Measurements from ENCODE around the gene ALPI.
"Not testable (repeated sequence)": the region's sequence is repeated elsewhere in the genome, so short reads cannot be mapped to it uniquely, and the experiment has no call there.

Gene ALPI

DNA sequence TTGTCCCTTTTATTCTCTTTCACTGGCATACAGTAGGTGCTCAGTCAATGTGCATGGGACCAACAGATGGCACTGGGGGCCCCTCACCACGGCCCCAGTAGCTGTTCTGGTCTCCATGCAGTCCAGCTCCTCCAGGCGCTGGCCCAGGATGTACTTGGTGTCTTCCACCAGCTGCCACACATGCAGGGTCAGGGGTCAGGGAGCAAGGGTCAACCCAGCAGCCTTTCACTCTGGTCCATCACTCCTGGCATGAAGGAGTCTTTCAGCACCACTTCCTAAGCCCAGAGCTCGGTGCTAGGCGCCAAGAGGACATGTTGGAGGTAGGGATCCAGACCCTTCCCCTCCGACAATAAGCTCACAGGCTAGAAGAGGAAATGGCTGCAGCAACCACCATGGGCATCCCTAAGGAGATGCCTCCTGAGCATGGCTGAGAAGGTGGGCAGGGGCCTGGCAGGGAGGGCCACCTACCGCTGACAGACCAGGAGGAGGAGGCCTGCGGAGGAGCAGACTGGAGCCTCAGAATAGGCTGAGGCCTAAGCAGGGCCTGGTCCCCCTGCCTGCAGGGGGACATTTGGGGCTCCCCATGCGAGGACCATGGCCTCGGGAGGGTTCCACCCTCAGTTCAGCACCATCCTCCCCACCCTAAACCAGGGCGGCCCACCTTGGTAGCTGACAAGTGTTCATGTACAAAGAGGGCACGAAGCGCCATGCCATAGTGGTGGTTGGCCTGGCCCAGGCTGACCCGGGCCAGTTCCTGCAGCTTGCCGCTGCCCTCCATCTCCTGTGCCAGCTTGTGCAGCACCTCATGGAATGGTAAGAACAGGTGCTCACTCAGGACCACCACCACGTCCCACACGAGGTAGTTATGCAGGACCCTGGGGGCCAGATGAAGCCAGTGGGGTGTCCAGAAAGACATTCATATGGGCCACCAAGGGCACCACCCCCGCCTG lies 39.2 kb upstream of the ALPI start:
- H3K36me3 Mint-ChIP-seq (ENCODE audit: insufficient read depth), result peaks cover 6% of the 10 kb centered on the region
- H3K4me3 Mint-ChIP-seq, result no peak overlapping the region
- peaks cover 65% of the 10 kb centered on the region for H3K27me3 Mint-ChIP-seq
- ATAC-seq (replicated peaks; ENCODE audit: extremely low read depth, poor library complexity, severe bottlenecking), result no peak
- no peaks in the 10 kb centered on the region for H3K9me3 Mint-ChIP-seq
- peaks cover 16% of the 10 kb centered on the region for H3K4me1 Mint-ChIP-seq
- H3K27ac Mint-ChIP-seq (ENCODE audit: low read depth), result no peak overlapping the region
- DNase-seq (ENCODE audit: low spot score in 2 of 2), result no peak

DNA sequence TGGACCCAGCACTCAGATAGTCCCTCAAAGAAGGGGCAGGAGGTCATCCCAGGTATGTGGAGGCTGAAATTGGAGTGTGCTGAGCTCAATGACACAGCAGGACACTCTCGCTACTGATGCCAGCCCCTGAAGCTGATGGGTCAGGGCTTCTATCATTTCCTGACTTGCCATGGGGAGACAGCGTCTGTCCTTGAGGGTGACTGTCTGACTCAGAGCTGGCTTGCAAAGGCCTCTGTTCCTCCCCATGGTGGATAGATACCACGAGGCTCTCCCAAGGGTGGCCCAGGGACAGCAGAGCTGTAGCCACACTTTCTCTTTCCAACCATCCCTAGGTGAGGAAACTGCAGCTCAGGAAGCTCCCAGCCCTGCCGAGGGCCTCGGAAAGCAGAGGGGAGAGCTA lies 38.5 kb upstream of the ALPI start:
- H3K36me3 Mint-ChIP-seq (ENCODE audit: insufficient read depth), result peaks cover 6% of the 10 kb centered on the region
- H3K9me3 Mint-ChIP-seq, result no peaks in the 10 kb centered on the region
- ATAC-seq (replicated peaks; ENCODE audit: extremely low read depth, poor library complexity, severe bottlenecking), result no peak
- no peak overlapping the region for H3K4me3 Mint-ChIP-seq
- H3K27me3 Mint-ChIP-seq, result peaks cover 71% of the 10 kb centered on the region
- peaks cover 17% of the 10 kb centered on the region for H3K4me1 Mint-ChIP-seq
- no peak for DNase-seq (ENCODE audit: low spot score in 2 of 2)
- H3K27ac Mint-ChIP-seq (ENCODE audit: low read depth), result no peak overlapping the region

DNA sequence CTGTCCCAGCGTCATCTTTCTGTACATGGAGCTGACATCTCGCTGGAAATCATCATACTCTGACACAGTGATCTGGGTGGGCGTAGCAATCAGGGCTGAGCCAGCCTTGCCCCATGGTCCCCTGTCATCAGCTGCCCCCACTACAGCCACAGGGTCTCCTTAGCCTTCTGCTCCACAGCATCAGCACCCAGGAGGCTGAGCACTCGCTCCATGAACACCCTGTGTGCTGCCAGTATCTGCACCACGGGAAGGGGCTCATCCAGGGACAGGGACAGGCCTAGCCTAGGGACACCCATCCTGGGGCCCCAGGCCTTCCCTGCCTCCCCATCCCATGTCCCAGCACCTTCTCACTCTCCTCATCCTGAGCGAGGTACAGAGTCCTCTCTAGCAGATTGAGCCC lies 37.9 kb upstream of the ALPI start:
- no peak for ATAC-seq (replicated peaks; ENCODE audit: extremely low read depth, poor library complexity, severe bottlenecking)
- H3K4me1 Mint-ChIP-seq, result peaks cover 12% of the 10 kb centered on the region
- DNase-seq (ENCODE audit: low spot score in 2 of 2), result no peak
- no peaks in the 10 kb centered on the region for H3K9me3 Mint-ChIP-seq
- H3K27ac Mint-ChIP-seq (ENCODE audit: low read depth), result no peak overlapping the region
- H3K4me3 Mint-ChIP-seq, result no peak overlapping the region
- H3K36me3 Mint-ChIP-seq (ENCODE audit: insufficient read depth), result peaks cover 6% of the 10 kb centered on the region
- peaks cover 71% of the 10 kb centered on the region for H3K27me3 Mint-ChIP-seq

DNA sequence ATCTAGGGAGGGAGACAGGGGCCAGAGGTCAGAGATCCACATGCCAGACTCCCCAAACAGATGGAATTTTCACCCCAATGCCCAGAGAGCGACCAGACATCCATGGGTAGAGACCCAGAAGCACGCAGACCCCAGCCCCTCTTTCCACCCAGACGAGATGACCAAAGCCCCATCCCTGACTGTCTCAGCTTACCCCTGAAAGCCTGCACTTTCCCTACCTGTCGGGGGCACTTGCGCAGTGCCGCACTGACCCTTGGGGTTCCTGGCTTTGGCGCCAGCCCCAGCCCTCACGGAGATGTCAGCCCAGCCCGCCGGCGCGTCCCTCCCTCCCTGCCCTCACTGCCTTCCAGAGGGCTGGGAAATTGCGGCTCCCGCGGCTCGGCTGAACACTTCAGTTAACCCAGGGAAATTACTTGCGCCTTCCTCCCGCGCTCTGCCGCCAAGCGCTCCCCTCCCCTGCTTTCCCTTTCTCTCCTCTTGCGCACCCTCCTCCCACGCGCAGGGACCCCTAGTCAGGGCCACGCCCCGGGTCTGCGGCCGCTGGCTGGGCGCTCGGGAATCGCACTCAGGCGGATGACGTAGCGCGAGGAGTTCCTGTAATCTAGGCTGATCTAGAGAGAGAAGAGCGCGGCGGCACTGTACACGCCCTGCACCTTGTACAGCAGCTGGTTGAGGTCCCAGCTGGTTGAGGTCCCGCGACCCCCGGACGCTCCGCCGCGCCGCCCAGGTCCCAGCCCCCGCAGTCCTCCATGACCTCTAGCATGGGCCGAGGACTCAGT lies 37.3 kb upstream of the ALPI start:
- ATAC-seq (replicated peaks; ENCODE audit: extremely low read depth, poor library complexity, severe bottlenecking) (no peak), DNase-seq (ENCODE audit: low spot score in 2 of 2) (no peak)
- Mint-ChIP-seq H3K4me3 (peak overlapping the region; percentile 6), H3K36me3 (ENCODE audit: insufficient read depth) (peaks cover 6% of the 10 kb centered on the region), H3K27ac (ENCODE audit: low read depth) (no peak overlapping the region), H3K9me3 (no peaks in the 10 kb centered on the region), H3K4me1 (peaks cover 12% of the 10 kb centered on the region), H3K27me3 (peaks cover 71% of the 10 kb centered on the region)

DNA sequence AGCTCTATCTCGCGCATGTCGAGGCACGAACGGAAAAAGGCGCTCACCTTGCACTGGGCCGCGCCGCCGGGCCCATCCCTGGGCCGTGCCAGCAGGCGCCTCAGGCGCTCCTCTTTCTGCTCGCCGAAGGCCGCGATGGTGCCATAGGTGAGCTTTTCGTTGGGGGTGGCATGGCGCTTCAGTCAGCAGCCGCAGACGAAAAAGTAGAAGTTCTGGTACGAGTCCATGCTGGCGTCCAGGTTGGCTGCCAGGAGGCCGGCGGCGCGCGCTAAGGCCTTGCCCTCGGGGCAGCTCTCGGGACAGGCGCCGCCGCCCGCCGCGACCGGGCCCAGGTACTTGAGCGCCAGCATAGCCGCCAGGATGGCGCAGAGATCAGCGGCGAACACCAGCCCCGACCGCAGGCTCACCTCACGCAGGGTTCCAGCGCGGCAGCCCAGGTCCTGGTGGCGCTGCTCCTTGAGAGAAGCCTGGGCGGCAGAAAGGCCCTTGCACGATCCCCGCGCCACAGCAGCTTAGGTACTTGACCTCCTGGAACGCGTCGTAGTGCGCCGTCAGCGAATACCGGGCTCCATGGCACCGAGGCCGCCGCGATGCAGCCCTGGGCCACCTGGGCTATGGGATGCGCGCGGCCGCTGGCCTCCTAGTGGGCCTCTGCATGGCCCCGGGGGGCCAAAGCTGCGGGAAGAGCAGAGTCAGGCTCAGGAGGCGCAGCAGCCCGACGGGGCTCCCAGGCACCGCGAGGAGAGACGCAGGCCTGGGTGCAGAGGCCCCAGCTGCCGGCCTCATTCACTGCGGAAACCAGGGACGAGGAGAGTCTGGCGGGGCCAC lies 36.5 kb upstream of the ALPI start:
- no peak overlapping the region for H3K27ac Mint-ChIP-seq (ENCODE audit: low read depth)
- peaks cover 12% of the 10 kb centered on the region for H3K4me1 Mint-ChIP-seq
- no peaks in the 10 kb centered on the region for H3K9me3 Mint-ChIP-seq
- no peak for DNase-seq (ENCODE audit: low spot score in 2 of 2)
- H3K4me3 Mint-ChIP-seq, result peak overlapping the region; percentile 6
- ATAC-seq (replicated peaks; ENCODE audit: extremely low read depth, poor library complexity, severe bottlenecking), result no peak
- H3K27me3 Mint-ChIP-seq, result peaks cover 69% of the 10 kb centered on the region
- peaks cover 6% of the 10 kb centered on the region for H3K36me3 Mint-ChIP-seq (ENCODE audit: insufficient read depth)

DNA sequence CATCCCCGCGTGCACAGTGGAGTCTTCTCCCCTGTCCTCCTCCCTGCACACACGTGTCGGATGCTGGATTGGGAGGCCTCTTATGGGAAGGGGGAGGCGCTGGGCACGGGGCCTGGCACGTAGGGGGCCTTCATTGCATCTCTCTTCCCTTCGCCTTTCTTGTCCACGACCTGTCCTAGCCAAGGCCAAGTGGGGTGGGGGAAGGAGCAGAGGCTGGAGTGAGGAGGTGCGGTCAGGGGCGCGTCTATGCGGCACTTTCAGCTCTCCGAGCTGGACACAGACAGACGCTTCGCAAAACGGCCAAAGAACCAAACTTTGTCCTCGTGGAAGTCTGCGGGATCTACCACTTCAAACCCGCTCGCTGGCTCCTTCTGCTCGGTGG lies 35.9 kb upstream of the ALPI start:
- ATAC-seq (replicated peaks; ENCODE audit: extremely low read depth, poor library complexity, severe bottlenecking), result no peak
- DNase-seq (ENCODE audit: low spot score in 2 of 2), result no peak
- H3K27me3 Mint-ChIP-seq, result peaks cover 64% of the 10 kb centered on the region
- H3K4me1 Mint-ChIP-seq, result peaks cover 12% of the 10 kb centered on the region
- peaks cover 6% of the 10 kb centered on the region for H3K36me3 Mint-ChIP-seq (ENCODE audit: insufficient read depth)
- no peak overlapping the region for H3K27ac Mint-ChIP-seq (ENCODE audit: low read depth)
- H3K4me3 Mint-ChIP-seq, result no peak overlapping the region
- H3K9me3 Mint-ChIP-seq, result no peaks in the 10 kb centered on the region

DNA sequence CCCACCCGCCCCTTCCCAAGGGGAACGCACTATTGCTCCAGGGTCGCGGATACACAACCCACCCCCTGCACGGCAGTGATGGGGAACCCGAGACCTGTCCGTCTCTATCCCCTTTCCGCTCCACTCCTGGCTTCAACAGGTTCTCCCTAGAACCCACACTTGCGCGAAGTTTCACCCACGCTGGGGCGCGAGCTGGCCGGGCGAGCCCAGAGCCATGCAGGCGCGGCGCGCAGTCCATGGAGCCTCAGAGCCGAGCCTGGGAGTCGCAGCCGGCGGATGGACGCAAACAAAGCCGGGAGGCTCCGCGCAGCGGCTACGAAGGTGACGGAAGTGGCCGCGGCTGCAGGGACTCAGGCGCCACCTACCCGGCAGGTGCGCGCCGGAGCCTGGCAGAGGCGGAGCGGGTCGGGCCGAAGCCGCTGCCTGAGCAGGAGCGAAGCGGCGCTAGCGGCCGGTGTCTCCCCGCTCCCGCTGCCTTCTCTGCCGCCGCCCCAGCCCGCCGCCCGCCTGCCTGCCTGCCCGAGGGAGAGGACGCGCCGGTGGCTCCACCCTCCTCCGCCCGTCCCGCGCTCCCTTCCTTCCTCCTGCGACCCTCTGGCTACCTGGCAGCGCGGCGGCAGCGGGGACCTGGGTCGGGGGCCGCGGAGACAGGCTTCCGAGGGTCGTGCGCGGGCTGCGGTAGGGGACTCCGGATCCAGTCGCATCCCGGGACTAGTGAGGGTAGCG lies 35.3 kb upstream of the ALPI start:
- DNase-seq (ENCODE audit: low spot score in 2 of 2), result no peak
- Mint-ChIP-seq H3K9me3 (no peaks in the 10 kb centered on the region), H3K4me3 (no peak overlapping the region), H3K27me3 (peaks cover 59% of the 10 kb centered on the region), H3K4me1 (peaks cover 12% of the 10 kb centered on the region), H3K36me3 (ENCODE audit: insufficient read depth) (peaks cover 6% of the 10 kb centered on the region), H3K27ac (ENCODE audit: low read depth) (no peak overlapping the region)
- no peak for ATAC-seq (replicated peaks; ENCODE audit: extremely low read depth, poor library complexity, severe bottlenecking)

DNA sequence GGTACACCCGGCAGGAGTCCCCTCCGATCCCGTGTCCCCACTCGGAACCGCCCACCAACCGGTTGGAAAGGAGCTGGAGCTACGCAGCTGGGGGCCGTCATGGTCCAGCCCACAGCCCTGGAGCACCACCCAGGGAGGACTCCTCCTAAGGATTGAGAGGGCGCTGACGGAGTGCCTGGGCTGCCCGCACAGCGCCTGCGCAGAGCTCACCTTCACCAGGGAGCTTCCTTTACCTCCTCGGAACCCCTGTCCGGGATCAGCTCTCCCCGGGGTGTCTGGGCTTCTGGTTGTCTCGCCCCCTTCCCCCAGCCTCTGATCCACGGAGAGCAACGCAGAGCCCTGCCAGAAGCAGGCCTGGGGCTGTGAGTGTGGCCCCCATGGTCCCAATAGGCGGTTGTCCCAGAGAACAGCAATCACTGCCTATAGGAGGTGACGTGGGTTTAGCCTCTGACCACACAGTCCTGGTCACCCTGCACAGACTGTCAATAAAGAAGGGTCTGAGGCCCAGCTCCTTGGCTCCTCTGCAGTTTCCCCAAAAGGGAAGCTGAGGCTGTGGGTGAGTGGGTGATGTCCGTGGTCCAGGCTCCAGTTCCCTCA lies 34.7 kb upstream of the ALPI start:
- peaks cover 12% of the 10 kb centered on the region for H3K4me1 Mint-ChIP-seq
- no peak overlapping the region for H3K4me3 Mint-ChIP-seq
- H3K36me3 Mint-ChIP-seq (ENCODE audit: insufficient read depth), result peaks cover 3% of the 10 kb centered on the region
- no peak overlapping the region for H3K27ac Mint-ChIP-seq (ENCODE audit: low read depth)
- no peaks in the 10 kb centered on the region for H3K9me3 Mint-ChIP-seq
- peaks cover 52% of the 10 kb centered on the region for H3K27me3 Mint-ChIP-seq
- ATAC-seq (replicated peaks; ENCODE audit: extremely low read depth, poor library complexity, severe bottlenecking) (no peak), DNase-seq (ENCODE audit: low spot score in 2 of 2) (no peak)

DNA sequence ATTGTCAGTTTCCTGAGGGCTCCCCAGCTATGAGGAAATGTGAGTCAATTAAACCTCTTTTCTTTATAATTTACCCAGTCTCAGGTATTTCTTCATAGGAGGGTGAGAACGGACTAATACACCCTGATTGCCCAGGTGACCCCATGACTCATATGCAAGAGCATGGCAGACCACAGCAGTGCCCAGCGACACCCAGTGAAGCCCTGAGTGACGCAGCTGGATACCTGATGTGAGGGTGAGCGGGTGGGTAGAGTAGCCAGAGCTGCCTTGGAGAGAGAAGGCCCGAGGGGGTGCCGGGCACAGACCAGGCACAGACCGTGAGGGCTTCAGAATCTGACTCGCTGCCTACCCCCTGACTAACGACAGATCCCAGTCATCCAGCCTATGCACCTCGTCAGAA lies 33.9 kb upstream of the ALPI start:
- Mint-ChIP-seq H3K27me3 (peaks cover 46% of the 10 kb centered on the region), H3K36me3 (ENCODE audit: insufficient read depth) (peaks cover 3% of the 10 kb centered on the region), H3K4me1 (peaks cover 12% of the 10 kb centered on the region), H3K9me3 (no peaks in the 10 kb centered on the region), H3K27ac (ENCODE audit: low read depth) (no peak overlapping the region), H3K4me3 (peak overlapping the region; percentile 28)
- ATAC-seq (replicated peaks; ENCODE audit: extremely low read depth, poor library complexity, severe bottlenecking), result no peak
- DNase-seq (ENCODE audit: low spot score in 2 of 2), result no peak

DNA sequence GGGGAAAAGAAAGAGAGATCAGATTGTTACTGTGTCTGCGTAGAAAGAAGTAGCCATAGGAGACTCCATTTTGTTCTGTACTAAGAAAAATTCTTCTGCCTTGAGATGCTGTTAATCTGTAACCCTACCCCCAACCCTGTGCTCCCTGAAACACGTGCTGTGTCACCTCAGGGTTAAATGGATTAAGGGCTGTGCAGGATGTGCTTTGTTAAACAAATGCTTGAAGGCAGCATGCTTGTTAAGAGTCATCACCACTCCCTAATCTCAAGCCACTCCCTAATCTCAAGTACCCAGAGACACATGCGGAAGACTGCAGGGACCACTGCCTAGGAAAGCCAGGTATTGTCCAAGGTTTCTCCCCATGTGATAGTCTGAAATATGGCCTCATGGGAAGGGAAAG lies 33.0 kb upstream of the ALPI start:
- ATAC-seq (replicated peaks; ENCODE audit: extremely low read depth, poor library complexity, severe bottlenecking); H3K4me3 Mint-ChIP-seq; H3K27ac Mint-ChIP-seq (ENCODE audit: low read depth); DNase-seq (ENCODE audit: low spot score in 2 of 2); H3K36me3 Mint-ChIP-seq (ENCODE audit: insufficient read depth); H3K9me3 Mint-ChIP-seq: not testable (repeated sequence)
- Mint-ChIP-seq H3K27me3 (peaks cover 44% of the 10 kb centered on the region), H3K4me1 (peaks cover 12% of the 10 kb centered on the region)

DNA sequence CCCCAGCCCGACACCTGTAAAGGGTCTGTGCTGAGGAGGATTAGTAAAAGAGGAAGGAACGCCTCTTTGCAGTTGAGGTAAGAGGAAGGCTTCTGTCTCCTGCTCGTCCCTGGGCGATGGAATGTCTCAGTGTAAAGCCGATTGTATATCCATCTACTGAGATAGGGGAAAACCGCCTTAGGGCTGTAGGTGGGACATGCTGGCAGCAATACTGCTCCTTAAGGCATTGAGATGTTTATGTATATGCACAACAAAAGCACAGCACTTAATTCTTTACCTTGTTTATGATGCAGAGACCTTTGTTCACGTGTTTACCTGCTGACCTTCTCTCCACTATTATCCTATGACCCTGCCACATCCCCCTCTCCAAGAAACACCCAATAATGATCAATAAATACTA lies 32.5 kb upstream of the ALPI start:
- H3K27ac Mint-ChIP-seq (ENCODE audit: low read depth); ATAC-seq (replicated peaks; ENCODE audit: extremely low read depth, poor library complexity, severe bottlenecking); DNase-seq (ENCODE audit: low spot score in 2 of 2); H3K4me3 Mint-ChIP-seq; H3K36me3 Mint-ChIP-seq (ENCODE audit: insufficient read depth); H3K9me3 Mint-ChIP-seq: not testable (repeated sequence)
- Mint-ChIP-seq H3K4me1 (peaks cover 11% of the 10 kb centered on the region), H3K27me3 (peaks cover 40% of the 10 kb centered on the region)
